GM19099 (cell line): ENCODE data around the gene BIRC6.

Experiments used
- POLR2A ChIP-seq: IDR thresholded peaks from 3 replicates; pipeline ENCODE4 v1.6.1; 2011; ENCODE audit warnings: low read depth; ENCODE audit not compliant: insufficient read length; ENCODE audit errors: extremely low read depth

Gene BIRC6

GRCh38 chr2:32474381-32474780 lies 117.6 kb downstream of the BIRC6 start:
- TF ChIP-seq POLR2A = no peak

DNA sequence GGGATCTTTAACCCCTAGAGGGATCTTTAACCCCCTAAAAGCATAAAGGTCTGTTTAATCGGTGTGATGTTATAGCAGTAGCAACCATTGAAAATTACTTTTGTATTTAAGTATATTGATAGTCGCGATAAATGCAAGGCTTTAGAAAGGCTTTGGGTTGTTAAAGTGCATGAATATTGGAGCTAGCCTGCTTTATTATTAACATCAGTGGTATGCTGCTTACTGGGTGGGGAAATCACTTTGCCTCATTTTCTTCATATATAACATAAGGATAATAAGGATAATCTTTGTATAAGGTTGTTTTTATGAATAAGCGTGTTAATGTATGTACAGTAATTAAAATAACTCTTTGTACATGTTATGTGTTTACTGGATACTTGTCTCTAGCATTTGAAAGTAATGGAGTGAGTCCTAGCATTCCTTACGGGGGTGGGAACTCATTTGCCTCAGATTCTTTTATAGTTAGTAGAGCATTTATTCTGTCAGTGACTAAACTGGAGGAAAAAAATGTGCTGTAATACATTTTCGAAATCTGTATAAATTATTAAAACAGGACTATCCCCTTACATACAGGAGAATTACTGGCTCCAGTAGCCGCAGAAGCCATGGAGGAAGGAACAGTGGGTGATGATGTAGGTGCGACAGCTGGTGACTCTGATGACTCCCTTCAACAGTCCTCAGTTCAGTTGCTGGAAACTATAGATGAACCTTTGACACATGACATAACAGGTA lies 122.2 kb downstream of the BIRC6 start:
- TF ChIP-seq POLR2A = no peak

DNA sequence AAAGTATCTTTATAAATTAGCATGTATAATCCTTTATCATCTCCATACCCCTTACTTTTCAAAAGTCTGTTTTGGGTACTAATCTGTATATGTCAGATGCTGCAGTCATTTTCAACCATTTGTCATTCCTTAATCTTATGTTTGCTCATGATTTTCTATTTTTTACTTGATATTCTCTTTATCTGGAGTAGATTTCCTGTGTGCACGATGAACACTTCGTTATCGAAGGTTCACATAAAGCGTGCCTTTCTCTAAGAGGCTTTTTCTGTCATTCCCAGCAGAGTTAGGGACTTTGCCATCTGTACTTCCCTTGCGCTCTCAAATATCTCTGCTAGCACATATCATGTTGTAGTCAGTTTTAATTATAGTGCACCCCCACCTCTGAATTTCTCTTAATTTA lies 123.2 kb downstream of the BIRC6 start:
- TF ChIP-seq POLR2A = no peak

- no peak for TF ChIP-seq POLR2A
These were observed 125.6 kb downstream of the BIRC6 start for GRCh38 chr2:32482471-32482870.

DNA sequence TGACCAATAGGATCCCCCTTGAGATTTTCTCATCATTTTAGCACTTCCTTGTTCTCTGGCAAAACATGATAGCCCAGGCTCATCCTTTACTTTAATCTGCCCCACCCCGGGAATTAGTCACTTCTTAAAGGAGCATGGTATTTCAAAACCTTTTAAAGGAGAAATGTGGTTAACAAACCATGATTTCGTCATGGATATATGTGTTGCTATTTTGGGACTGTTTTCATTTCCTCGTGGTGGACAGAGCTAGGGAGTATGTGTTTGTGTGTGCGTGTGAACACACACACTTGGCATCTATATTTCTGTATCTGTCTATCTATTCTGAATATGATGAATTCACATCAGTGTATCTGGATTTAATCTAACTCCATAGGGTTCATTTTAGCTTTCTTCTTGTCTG lies 128.1 kb downstream of the BIRC6 start:
- TF ChIP-seq POLR2A = no peak

DNA sequence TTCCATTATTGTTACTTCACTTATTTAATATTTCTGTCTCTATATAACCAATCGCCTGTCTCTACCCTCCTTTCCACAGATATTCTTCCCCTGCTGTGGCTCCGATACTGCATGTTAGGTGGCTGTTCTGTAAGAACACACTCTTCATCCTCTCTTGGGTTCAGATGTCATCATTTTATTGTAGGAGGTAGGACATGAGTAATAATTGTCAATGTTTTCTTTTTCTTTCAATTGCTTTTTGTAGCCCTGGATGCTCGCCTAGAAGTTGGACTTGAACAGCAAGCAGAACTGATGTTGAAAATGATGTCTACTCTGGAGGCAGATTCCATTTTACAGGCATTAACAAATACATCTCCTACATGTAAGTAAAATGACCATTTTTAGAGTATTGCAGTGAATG lies 128.6 kb downstream of the BIRC6 start:
- no peak for TF ChIP-seq POLR2A

DNA sequence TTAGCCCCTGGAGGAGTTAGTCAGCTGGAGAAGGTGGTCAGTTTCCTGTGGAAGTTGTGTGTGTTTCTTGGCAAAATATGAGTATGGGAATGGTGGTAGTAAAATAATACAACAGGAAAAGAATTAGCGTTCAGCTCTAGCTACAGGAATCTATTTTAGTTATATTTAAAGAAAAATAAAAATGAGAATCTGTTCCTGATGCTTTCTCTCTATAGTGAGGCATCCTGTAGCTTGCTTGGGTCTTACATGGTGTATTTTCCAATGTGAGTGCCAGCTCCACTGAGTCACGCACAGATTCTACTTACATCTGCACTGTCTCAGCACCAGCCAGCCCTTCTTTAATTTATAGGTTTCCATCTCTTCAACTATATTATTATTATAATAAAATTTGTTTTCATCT lies 132.2 kb downstream of the BIRC6 start:
- TF ChIP-seq POLR2A = no peak

GRCh38 chr2:32491346-32491745 lies 134.5 kb downstream of the BIRC6 start:
- TF ChIP-seq POLR2A = no peak

DNA sequence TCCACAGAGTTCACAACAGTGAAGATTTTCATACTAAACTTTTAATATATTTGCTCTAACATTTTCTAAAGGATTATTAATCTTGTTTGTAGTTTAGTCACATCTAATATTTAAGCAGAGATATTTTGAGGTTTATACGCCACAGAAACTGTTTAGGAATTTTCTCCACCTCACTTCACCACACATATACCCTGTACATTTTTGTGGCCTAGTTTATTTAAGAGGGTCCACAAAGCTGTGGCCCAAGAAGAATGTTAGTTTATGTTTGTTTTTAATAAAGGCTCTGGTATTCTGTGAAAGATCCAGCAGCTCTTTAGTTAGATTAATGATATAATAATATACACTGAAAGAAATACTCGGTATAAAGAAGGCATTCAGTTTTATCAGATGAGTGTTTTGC lies 138.3 kb downstream of the BIRC6 start:
- no peak for TF ChIP-seq POLR2A

GRCh38 chr2:32496662-32497061 lies 139.8 kb downstream of the BIRC6 start:
- TF ChIP-seq POLR2A = no peak

DNA sequence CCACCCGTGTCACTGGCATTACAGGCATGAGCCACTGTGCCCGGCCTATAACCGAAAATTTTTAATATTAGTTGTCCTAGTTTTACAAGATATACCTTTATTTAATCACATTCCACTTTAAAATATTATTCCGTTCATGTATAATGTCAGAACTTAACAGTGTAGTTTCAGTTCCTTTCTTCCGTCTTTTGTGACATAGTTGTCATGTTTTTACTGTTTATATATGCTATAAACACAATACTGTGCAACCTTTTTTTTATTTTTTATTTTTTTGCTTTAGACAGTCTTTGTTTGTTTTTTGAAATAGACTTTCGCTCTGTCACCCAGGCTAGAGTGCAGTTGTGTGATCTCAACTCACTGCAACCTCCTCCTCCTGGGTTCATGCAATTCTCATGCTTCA lies 141.5 kb downstream of the BIRC6 start:
- no peak for TF ChIP-seq POLR2A

- no peak for TF ChIP-seq POLR2A
These were observed 146.1 kb downstream of the BIRC6 start for GRCh38 chr2:32502941-32503340.

GRCh38 chr2:32504877-32505478 lies 148.2 kb downstream of the BIRC6 start:
- no peak for TF ChIP-seq POLR2A

- TF ChIP-seq POLR2A = no peak
These were observed 149.6 kb downstream of the BIRC6 start for GRCh38 chr2:32506446-32506845.

DNA sequence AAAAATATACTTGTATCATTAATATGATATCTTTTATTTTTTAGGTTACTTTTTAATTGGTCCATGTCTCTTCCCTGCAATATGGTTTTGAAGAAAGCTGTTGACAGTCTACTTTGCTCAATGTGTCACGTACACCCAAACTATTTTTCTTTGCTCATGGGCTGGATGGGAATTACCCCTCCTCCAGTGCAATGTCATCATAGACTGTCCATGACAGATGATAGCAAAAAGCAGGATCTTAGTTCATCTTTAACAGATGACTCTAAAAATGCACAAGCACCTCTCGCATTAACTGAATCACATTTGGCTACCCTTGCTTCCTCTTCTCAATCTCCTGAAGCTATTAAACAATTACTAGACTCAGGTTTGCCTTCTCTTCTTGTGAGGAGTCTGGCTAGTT lies 158.1 kb downstream of the BIRC6 start:
- no peak for TF ChIP-seq POLR2A

GRCh38 chr2:32516567-32516966 lies 159.7 kb downstream of the BIRC6 start:
- no peak for TF ChIP-seq POLR2A

GRCh38 chr2:32522770-32523169 lies 165.9 kb downstream of the BIRC6 start:
- no peak for TF ChIP-seq POLR2A
